Measurements from ENCODE around the gene FSIP1. TPM values are rescaled to one million over a fixed set of nuclear protein-coding genes. Genes with fewer than 3 reads are reported as not detected.
A peak's percentile ranks its signal among the peaks of the same experiment; 100 is the strongest.

Gene FSIP1
- total and polyA plus RNA-seq, 9 of the 15 experiments (the other 6 are each of a cell fraction or from before 2014, with no cell fraction given), result 0.07 to 0.51 (median 0.29) TPM

- TF ChIP-seq MTA2 (IDR thresholded peaks at IDR 0.05; ENCODE audit: low read depth), result no peak
- TF ChIP-seq GATAD2B (IDR thresholded peaks at IDR 0.05; ENCODE audit: borderline replicate concordance), result no peak
- no peak for TF ChIP-seq ZNF57 (CRISPR knock-in tag; IDR thresholded peaks at IDR 0.05)
- TF ChIP-seq ZNF511 (CRISPR knock-in tag; IDR thresholded peaks at IDR 0.05), result no peak
- peak; percentile 64 for TF ChIP-seq SMAD4 (CRISPR knock-in tag; conservative IDR thresholded peaks at IDR 0.05)
- peak in 2 of 3 experiments; percentile 53 to 76 for TF ChIP-seq YY1 (IDR thresholded peaks at IDR 0.05; ENCODE audit: borderline replicate concordance in 1 of 3, control insufficient read depth in 1 of 3, extremely low read depth in 1 of 3, insufficient read depth in 3 of 3, insufficient read length in 1 of 3, insufficient replicate concordance in 2 of 3, low read depth in 1 of 3, low read length in 2 of 3)
- no peak for TF ChIP-seq KAT8 (IDR thresholded peaks at IDR 0.05; ENCODE audit: low read depth)
- peak; percentile 81; the same call in 1 of the 2 replicates for TF ChIP-seq CHAMP1 (IDR thresholded peaks at IDR 0.05)
- TF ChIP-seq ZNF398 (CRISPR knock-in tag; IDR thresholded peaks at IDR 0.05), result no peak
- no peak for TF ChIP-seq ZKSCAN3 (CRISPR knock-in tag; IDR thresholded peaks at IDR 0.05)
- no peak for TF ChIP-seq ZNF707 (CRISPR knock-in tag; conservative IDR thresholded peaks at IDR 0.05)
- peak; percentile 64 for TF ChIP-seq DIDO1 (tag; IDR thresholded peaks at IDR 0.05; ENCODE audit: low read depth)
- no peak for TF ChIP-seq ZNF140 (CRISPR knock-in tag; IDR thresholded peaks at IDR 0.05)
- no peak for TF ChIP-seq ZFP30 (CRISPR knock-in tag; IDR thresholded peaks at IDR 0.05; ENCODE audit: borderline replicate concordance)
- TF ChIP-seq BRF1 (IDR thresholded peaks at IDR 0.05; ENCODE audit: borderline replicate concordance, extremely low read depth, insufficient read length), result no peak
- 0 out of 4 replicates have a peak, but pooled peaks of 1 of the 2 experiments have one; percentile 25 for TF ChIP-seq TRIM24 (IDR thresholded peaks at IDR 0.05)
- TF ChIP-seq ZNF436 (CRISPR knock-in tag; IDR thresholded peaks at IDR 0.05), result no peak
- TF ChIP-seq NEUROD1 (IDR thresholded peaks at IDR 0.05; ENCODE audit: borderline replicate concordance, low read depth, low read length, partially characterized antibody), result peak; percentile 89
- TF ChIP-seq SIN3B (IDR thresholded peaks at IDR 0.05; ENCODE audit: low read depth), result peak; percentile 55; the same call in 1 of the 2 replicates
- TF ChIP-seq KLF1 (tag; IDR thresholded peaks at IDR 0.05), result no peak
- TF ChIP-seq ADNP (tag; IDR thresholded peaks at IDR 0.05), result no peak
- TF ChIP-seq ZNF253 (CRISPR knock-in tag; conservative IDR thresholded peaks at IDR 0.05), result no peak
- no peak for TF ChIP-seq ZFP36 (IDR thresholded peaks at IDR 0.05; ENCODE audit: low read depth, low read length, partially characterized antibody)
- TF ChIP-seq ELF2 (CRISPR knock-in tag; IDR thresholded peaks at IDR 0.05), result peak; percentile 94
- no peak for TF ChIP-seq BRD9 (IDR thresholded peaks at IDR 0.05; ENCODE audit: low read depth, partially characterized antibody)
Measured at GRCh38 chr15:39782441-39783138, at the start of gene FSIP1 (continued).

Data from K562 (cell line).